ENCODE data around the gene RGS14.

- TF ChIP-seq CEBPB (IDR thresholded peaks at IDR 0.05; ENCODE audit: low read depth), result no peak
- no peak for TF ChIP-seq CTCF (IDR thresholded peaks at IDR 0.05 in 2 of 3, conservative IDR thresholded peaks at IDR 0.05 in 1 of 3; ENCODE audit: borderline replicate concordance in 1 of 3, insufficient read depth in 1 of 3, low read depth in 2 of 3, low read length in 2 of 3)
- TF ChIP-seq CBX3 (IDR thresholded peaks at IDR 0.05; ENCODE audit: low read depth), result no peak
- TF ChIP-seq SP1 (IDR thresholded peaks at IDR 0.05; ENCODE audit: low read depth), result no peak
- TF ChIP-seq EZH2 (IDR thresholded peaks at IDR 0.05), result no peak
- no peak for TF ChIP-seq POLR2A (IDR thresholded peaks at IDR 0.05; ENCODE audit: borderline replicate concordance, extremely low read depth, insufficient read depth, insufficient read length)
- TF ChIP-seq ZFX (IDR thresholded peaks at IDR 0.05), result no peak
- TF ChIP-seq, protein P1, sequence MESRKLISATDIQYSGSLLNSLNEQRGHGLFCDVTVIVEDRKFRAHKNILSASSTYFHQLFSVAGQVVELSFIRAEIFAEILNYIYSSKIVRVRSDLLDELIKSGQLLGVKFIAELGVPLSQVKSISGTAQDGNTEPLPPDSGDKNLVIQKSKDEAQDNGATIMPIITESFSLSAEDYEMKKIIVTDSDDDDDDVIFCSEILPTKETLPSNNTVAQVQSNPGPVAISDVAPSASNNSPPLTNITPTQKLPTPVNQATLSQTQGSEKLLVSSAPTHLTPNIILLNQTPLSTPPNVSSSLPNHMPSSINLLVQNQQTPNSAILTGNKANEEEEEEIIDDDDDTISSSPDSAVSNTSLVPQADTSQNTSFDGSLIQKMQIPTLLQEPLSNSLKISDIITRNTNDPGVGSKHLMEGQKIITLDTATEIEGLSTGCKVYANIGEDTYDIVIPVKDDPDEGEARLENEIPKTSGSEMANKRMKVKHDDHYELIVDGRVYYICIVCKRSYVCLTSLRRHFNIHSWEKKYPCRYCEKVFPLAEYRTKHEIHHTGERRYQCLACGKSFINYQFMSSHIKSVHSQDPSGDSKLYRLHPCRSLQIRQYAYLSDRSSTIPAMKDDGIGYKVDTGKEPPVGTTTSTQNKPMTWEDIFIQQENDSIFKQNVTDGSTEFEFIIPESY (IDR thresholded peaks at IDR 0.05; ENCODE audit: extremely low read depth, insufficient replicate concordance, low read length), result no peak
- TF ChIP-seq, protein P2, sequence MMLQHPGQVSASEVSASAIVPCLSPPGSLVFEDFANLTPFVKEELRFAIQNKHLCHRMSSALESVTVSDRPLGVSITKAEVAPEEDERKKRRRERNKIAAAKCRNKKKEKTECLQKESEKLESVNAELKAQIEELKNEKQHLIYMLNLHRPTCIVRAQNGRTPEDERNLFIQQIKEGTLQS (IDR thresholded peaks at IDR 0.05), result no peak
- TF ChIP-seq, protein P3, sequence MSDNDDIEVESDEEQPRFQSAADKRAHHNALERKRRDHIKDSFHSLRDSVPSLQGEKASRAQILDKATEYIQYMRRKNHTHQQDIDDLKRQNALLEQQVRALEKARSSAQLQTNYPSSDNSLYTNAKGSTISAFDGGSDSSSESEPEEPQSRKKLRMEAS (IDR thresholded peaks at IDR 0.05), result no peak
- TF ChIP-seq SIN3A (IDR thresholded peaks at IDR 0.05; ENCODE audit: low read depth), result no peak
- no peak for TF ChIP-seq EZH2phosphoT487 (IDR thresholded peaks at IDR 0.05; ENCODE audit: borderline replicate concordance)
These were observed 52.9 kb downstream of the RGS14 start for GRCh38 chr5:177410575-177410974.

All from HCT116 (cell line).